ENCODE results near the gene IGFN1. TPM values are rescaled to one million over a fixed set of nuclear protein-coding genes. Genes with fewer than 3 reads are reported as not detected.
A peak's percentile ranks its signal among the peaks of the same experiment; 100 is the strongest.

IGFN1 gene
- polyA plus RNA-seq, 5 donors = 0.61 to 1.4 (median 0.91) TPM

- no peak for DNase-seq
Measured at GRCh38 chr1:201264072-201264471, 73.4 kb downstream of the IGFN1 start.

- DNase-seq = no peak
Measured at GRCh38 chr1:201264554-201264953, 73.9 kb downstream of the IGFN1 start.

GRCh38 chr1:201265756-201266155, 75.1 kb downstream of the IGFN1 start:
- no peak for DNase-seq

- no peak for DNase-seq
Measured at GRCh38 chr1:201266276-201266675, 75.7 kb downstream of the IGFN1 start.

- no peak for DNase-seq
Measured at GRCh38 chr1:201266774-201267173, 76.2 kb downstream of the IGFN1 start.

- no peak for DNase-seq
Measured at GRCh38 chr1:201267481-201268229, 77.0 kb downstream of the IGFN1 start.

GRCh38 chr1:201268604-201269151, 78.1 kb downstream of the IGFN1 start:
- peak in 1 of 2 donors; percentile 15 for DNase-seq

GRCh38 chr1:201269281-201269680, 78.7 kb downstream of the IGFN1 start:
- no peak for DNase-seq

- no peak for DNase-seq
Measured at GRCh38 chr1:201269900-201270410, 79.3 kb downstream of the IGFN1 start.

GRCh38 chr1:201270616-201271390, 80.2 kb downstream of the IGFN1 start:
- no peak for DNase-seq

- DNase-seq = no peak
Measured at GRCh38 chr1:201272799-201273198, 82.2 kb downstream of the IGFN1 start.

- no peak for DNase-seq
Measured at GRCh38 chr1:201274616-201275252, 84.1 kb downstream of the IGFN1 start.

GRCh38 chr1:201275253-201275666, 84.6 kb downstream of the IGFN1 start:
- no peak for DNase-seq

GRCh38 chr1:201276891-201277290, 86.3 kb downstream of the IGFN1 start:
- DNase-seq = no peak

- no peak for DNase-seq
Measured at GRCh38 chr1:201277441-201277840, 86.8 kb downstream of the IGFN1 start.

Other genes with a start within 250 kb of the IGFN1 start
- gene KIF21B, start 167.1 kb upstream of the IGFN1 start, polyA plus RNA-seq (ENCODE audit: insufficient read depth in 1 of 5, insufficient read length in 5 of 5, low replicate concordance in 1 of 5) = 10 to 100 TPM in 2 of 5 donors, 1 to 10 TPM in 3; 6.8 to 13.8 (median 9.8) TPM
- 1 to 10 TPM in 1 of 5 donors, under 1 TPM in 4; 0.08 to 2.2 (median 0.14) TPM for gene CACNA1S, start 78.4 kb upstream of the IGFN1 start, polyA plus RNA-seq (ENCODE audit: insufficient read depth in 1 of 5, insufficient read length in 5 of 5, low replicate concordance in 1 of 5)
- gene ASCL5, start 63.6 kb upstream of the IGFN1 start, polyA plus RNA-seq (ENCODE audit: insufficient read depth in 1 of 5, insufficient read length in 5 of 5, low replicate concordance in 1 of 5) = under 1 TPM; 0.17 to 0.89 (median 0.36) TPM
- 100 to 1,000 TPM; 129 to 155 (median 137) TPM for gene TMEM9, start 36.4 kb upstream of the IGFN1 start, polyA plus RNA-seq (ENCODE audit: insufficient read depth in 1 of 5, insufficient read length in 5 of 5, low replicate concordance in 1 of 5)
- under 1 TPM; 0.10 to 0.51 (median 0.18) TPM for gene PKP1, start 92.7 kb downstream of the IGFN1 start, polyA plus RNA-seq (ENCODE audit: insufficient read depth in 1 of 5, insufficient read length in 5 of 5, low replicate concordance in 1 of 5)
- gene TNNT2, start 186.9 kb downstream of the IGFN1 start, polyA plus RNA-seq (ENCODE audit: insufficient read depth in 1 of 5, insufficient read length in 5 of 5, low replicate concordance in 1 of 5) = 10 to 100 TPM in 1 of 5 donors, 1 to 10 TPM in 4; 2.9 to 40.9 (median 4.8) TPM
- 10 to 100 TPM in 3 of 5 donors, 1 to 10 TPM in 2; 9.1 to 14.5 (median 11.2) TPM for gene LAD1, start 208.5 kb downstream of the IGFN1 start, polyA plus RNA-seq (ENCODE audit: insufficient read depth in 1 of 5, insufficient read length in 5 of 5, low replicate concordance in 1 of 5)
- 10 to 100 TPM in 1 of 5 donors, 1 to 10 TPM in 2, under 1 TPM in 2; 0.46 to 78.1 (median 1.8) TPM for gene TNNI1, start 230.9 kb downstream of the IGFN1 start, polyA plus RNA-seq (ENCODE audit: insufficient read depth in 1 of 5, insufficient read length in 5 of 5, low replicate concordance in 1 of 5)